ENCODE measurements around the gene MYOM1.
"Not testable (repeated sequence)": the region's sequence is repeated elsewhere in the genome, so short reads cannot be mapped to it uniquely, and the experiment has no call there.

MYOM1 gene

DNA sequence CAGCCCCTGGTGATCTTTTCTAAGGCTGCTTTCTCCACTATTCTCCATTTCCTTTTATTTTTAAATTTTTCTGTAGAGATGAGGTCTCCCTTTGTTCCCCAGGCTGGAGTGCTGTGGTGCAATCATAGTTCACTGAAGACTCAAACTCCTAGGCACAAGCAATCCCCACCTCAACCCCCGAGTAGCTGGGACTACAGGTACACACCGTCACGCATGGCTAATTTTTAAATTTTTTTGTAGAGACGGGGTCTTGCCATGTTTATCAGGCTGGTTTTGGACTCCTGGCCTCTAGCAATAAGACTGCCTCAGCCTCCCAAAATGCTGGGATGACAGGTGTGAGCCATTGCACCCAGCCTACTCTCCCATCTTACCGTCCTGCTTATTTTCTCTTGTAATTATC lies 184.1 kb downstream of the MYOM1 start:
- no peak for DNase-seq (ENCODE audit: low read depth in 2 of 2)

- no peak for DNase-seq (ENCODE audit: low read depth in 2 of 2)
Observed at GRCh38 chr18:3032721-3033120, 187.0 kb downstream of the MYOM1 start.

DNA sequence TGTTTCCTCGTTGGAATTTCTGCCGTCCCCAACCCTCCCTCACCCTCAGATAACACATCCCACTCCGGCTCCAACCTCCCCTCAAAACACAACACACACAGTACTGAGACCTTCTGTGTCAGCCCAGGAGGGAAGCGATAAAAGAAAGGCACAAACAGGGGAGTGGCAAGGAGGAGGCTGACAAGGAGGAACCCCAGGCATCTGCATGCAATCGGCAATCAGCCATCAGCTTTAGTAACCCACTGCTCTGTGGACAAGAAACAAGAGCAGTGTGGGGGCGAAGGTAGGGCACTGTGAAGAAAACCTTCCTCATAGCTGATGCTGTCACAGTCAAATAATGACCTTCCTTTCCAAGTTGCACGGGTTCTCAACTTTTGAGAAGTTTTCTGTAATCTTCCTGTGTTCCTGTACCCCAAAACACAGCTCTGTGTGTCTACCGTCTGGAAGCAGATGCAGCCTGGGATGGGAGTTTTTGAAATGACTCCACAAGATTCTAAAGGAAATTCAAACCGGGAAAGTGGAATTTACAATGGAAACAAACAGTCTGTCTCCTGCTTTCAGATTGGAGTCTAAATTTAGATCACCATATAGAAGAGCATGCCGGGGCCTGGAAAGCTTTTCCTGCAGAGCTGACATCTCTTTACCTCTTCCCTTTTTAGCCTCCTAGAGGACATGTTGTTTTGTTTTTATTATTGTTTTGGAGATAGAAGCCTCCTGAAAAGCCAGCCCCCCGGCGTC lies 190.4 kb downstream of the MYOM1 start:
- DNase-seq (ENCODE audit: low read depth in 2 of 2), result no peak

DNA sequence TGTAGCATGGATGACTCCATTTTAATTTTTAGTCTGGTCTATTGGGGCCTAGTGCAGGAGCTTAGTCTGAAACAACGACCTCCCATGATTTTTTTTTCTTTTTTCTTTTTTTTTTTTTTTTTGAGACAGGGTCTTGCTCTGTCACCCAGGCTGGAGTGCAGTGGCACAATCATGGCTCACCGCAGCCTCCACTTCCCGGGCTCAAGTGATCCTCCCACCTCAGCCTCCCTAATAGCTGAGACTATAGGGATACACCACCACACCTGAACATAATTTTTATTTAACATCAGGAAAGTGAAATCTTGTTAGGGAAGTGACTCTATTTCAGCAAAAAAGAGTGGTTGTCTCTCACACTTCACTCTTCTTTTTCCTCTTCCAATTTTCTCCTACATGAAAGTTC lies 191.7 kb downstream of the MYOM1 start:
- not testable (repeated sequence) for DNase-seq (ENCODE audit: low read depth in 2 of 2)

DNA sequence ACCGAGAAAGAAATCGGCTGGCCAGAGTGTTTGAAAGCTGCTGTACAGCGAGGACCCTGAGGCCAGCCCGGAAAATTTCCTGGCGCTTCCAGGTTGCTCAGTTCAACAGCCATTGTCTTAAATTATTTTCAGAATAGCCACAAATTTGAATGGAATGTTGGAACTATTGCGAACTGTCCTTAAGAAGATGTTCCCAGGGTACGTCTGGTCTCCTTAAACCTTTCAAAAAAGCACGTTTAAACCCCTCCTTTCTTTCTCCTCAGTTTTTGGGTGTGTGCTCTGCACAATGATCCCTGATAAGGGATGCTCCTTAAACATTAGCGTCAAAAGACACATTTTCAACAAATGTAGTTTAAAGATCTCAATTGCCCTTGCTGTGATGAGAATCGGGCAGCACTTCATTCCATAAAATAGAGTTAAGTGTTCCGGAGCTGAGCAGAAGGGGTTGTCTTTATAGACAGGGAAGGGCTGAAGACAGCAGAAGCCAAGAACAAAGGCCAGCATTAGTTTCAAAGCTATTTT lies 192.3 kb downstream of the MYOM1 start:
- DNase-seq (ENCODE audit: low read depth in 2 of 2), result no peak

DNA sequence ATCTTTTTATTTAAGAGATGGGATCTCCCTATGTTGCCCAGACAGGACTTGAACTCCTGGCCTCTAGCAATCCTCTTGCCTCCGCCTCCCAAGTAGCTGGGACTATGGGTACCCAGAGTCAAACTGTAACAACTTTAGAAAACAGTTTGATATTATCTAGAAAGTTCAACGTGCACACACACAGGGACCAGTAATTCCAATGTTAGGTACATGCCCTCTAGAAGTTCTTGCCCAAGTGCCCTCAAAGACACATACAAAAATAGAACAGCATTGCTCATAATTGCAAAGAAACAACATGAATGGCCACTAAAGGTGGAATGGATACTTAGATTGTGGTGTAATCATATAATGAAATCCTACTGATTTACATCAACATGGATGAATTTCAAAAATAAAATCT lies 194.2 kb downstream of the MYOM1 start:
- no peak for DNase-seq (ENCODE audit: low read depth in 2 of 2)

DNA sequence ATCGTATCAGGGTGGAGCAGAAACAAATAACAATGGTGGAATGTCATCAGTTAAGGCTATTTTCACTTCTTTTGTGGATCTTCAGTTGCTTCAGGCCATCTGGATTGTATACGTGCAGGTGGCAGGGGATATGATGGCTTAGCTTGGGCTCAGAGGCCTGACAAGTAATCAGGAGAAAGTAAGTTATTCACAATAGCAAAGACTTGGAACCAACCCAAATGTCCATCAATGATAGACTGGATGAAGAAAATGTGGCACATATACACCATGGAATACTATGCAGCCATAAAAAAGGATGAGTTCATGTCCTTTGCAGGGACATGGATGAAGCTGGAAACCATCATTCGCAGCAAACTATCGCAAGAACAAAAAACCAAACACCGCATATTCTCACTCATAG lies 196.2 kb downstream of the MYOM1 start:
- not testable (repeated sequence) for DNase-seq (ENCODE audit: low read depth in 2 of 2)
